ENCODE data around the gene MRPL27. TPM values are rescaled to one million over a fixed set of nuclear protein-coding genes. Genes with fewer than 3 reads are reported as not detected.
A peak's percentile ranks its signal among the peaks of the same experiment; 100 is the strongest.
"Not testable (repeated sequence)": the region's sequence is repeated elsewhere in the genome, so short reads cannot be mapped to it uniquely, and the experiment has no call there.

MRPL27 gene
- total RNA-seq, 2 experiments from 2014 or later, result 62.9 to 71.4 TPM

- Mint-ChIP-seq H3K4me1 (peaks cover 36% of the 10 kb centered on the region), H3K27ac (peak overlapping the region; percentile 92), H3K4me3 (peak overlapping the region; percentile 88), H3K27me3 (no peaks in the 10 kb centered on the region), H3K36me3 (ENCODE audit: low read depth) (no peaks in the 10 kb centered on the region), H3K9me3 (no peaks in the 10 kb centered on the region)
- DNase-seq, result no peak
- ChIA-PET POLR2A (no interaction called here), CTCF (interaction anchor here (0.7 to 5.5 kb wide), 3 partner anchors 15 to 1489 kb away, joined by 3 to 28 read pairs (median 14); partner anchors contain the start of gene LRRC59)
These were observed 25.7 kb downstream of the MRPL27 start for GRCh38 chr17:50347117-50347893.

- Mint-ChIP-seq H3K27ac (peak overlapping the region; percentile 92), H3K27me3 (no peaks in the 10 kb centered on the region), H3K36me3 (ENCODE audit: low read depth) (no peaks in the 10 kb centered on the region), H3K4me1 (peaks cover 35% of the 10 kb centered on the region), H3K9me3 (no peaks in the 10 kb centered on the region), H3K4me3 (peak overlapping the region; percentile 88)
- ChIA-PET CTCF (interaction anchor here (0.7 to 5.5 kb wide), 5 partner anchors 15 to 1488 kb away, joined by 3 to 28 read pairs (median 3); partner anchors contain the start of gene LRRC59), POLR2A (no interaction called here)
- DNase-seq, result peak; percentile 47
These were observed 26.5 kb downstream of the MRPL27 start for GRCh38 chr17:50346313-50347116.

GRCh38 chr17:50345432-50346312, 27.3 kb downstream of the MRPL27 start, which contains the start of gene XYLT2:
XYLT2 (plus strand) TSS chr17:50346126; CDS start chr17:50346141, 15 bp downstream.
- Mint-ChIP-seq H3K9me3 (no peaks in the 10 kb centered on the region), H3K27me3 (no peaks in the 10 kb centered on the region), H3K4me1 (peaks cover 35% of the 10 kb centered on the region), H3K36me3 (ENCODE audit: low read depth) (no peaks in the 10 kb centered on the region), H3K4me3 (peak within 1 kb of the TSS; percentile 88), H3K27ac (peak within 1 kb of the TSS; percentile 96)
- CTCF ChIA-PET, result interaction anchor here (0.5 to 5.5 kb wide), 6 partner anchors 14 to 184 kb away, joined by 3 to 28 read pairs (median 3); partner anchors contain the start of gene LRRC59
- POLR2A ChIA-PET, result no interaction called here
- DNase-seq, result peak; percentile 90

GRCh38 chr17:50344731-50345365, 28.1 kb downstream of the MRPL27 start:
- Mint-ChIP-seq H3K27ac (peak overlapping the region; percentile 77), H3K9me3 (no peaks in the 10 kb centered on the region), H3K4me3 (peak overlapping the region; percentile 70), H3K4me1 (peaks cover 35% of the 10 kb centered on the region), H3K36me3 (ENCODE audit: low read depth) (no peaks in the 10 kb centered on the region), H3K27me3 (no peaks in the 10 kb centered on the region)
- no peak for DNase-seq
- ChIA-PET CTCF (interaction anchor here (1.1 to 5.5 kb wide), 4 partner anchors 13 to 53 kb away, joined by 3 to 28 read pairs (median 10); partner anchors contain the start of gene LRRC59), POLR2A (no interaction called here)

- POLR2A ChIA-PET, result no interaction called here
- H3K4me3 Mint-ChIP-seq, result no peak overlapping the region
- no peaks in the 10 kb centered on the region for H3K27me3 Mint-ChIP-seq
- CTCF ChIA-PET, result interaction anchor here (1.1 to 1.3 kb wide), 2 partner anchors 15 to 58 kb away, joined by 3 read pairs; partner anchors contain the start of gene LRRC59
- H3K9me3 Mint-ChIP-seq, result peaks cover 6% of the 10 kb centered on the region
- no peak for DNase-seq
- no peak overlapping the region for H3K27ac Mint-ChIP-seq
- no peaks in the 10 kb centered on the region for H3K4me1 Mint-ChIP-seq
- peaks cover 2% of the 10 kb centered on the region for H3K36me3 Mint-ChIP-seq (ENCODE audit: low read depth)
These were observed 33.6 kb downstream of the MRPL27 start for GRCh38 chr17:50339381-50339780.

DNA sequence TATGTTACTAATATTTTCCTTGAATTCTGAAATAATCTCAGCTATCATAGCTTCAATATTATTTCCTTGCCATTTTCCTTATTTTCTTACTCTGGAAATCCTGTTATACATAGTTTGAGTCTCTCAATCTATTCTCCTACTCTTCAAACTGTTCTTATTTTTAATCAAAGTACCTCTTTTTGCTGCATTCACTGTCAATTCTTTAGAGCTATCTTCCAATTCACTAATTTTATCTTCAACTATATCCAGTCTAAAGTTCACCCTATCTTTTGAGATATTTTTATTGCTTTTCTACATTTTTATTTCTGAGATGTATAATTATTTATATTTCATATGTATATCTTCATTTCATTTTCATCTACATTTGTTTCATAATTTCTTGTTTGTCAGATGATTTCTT, 34.3 kb downstream of the MRPL27 start:
- Mint-ChIP-seq H3K36me3 (ENCODE audit: low read depth) (peaks cover 2% of the 10 kb centered on the region), H3K4me3 (no peak overlapping the region), H3K27me3 (no peaks in the 10 kb centered on the region), H3K27ac (no peak overlapping the region), H3K9me3 (peaks cover 6% of the 10 kb centered on the region), H3K4me1 (peaks cover 4% of the 10 kb centered on the region)
- CTCF ChIA-PET, result no interaction called here
- DNase-seq, result no peak
- POLR2A ChIA-PET, result no interaction called here

GRCh38 chr17:50337956-50338355, 35.0 kb downstream of the MRPL27 start:
- DNase-seq, result no peak
- peaks cover 8% of the 10 kb centered on the region for H3K4me1 Mint-ChIP-seq
- no peak overlapping the region for H3K27ac Mint-ChIP-seq
- H3K36me3 Mint-ChIP-seq (ENCODE audit: low read depth), result peaks cover 2% of the 10 kb centered on the region
- peaks cover 6% of the 10 kb centered on the region for H3K9me3 Mint-ChIP-seq
- no peaks in the 10 kb centered on the region for H3K27me3 Mint-ChIP-seq
- ChIA-PET CTCF (no interaction called here), POLR2A (no interaction called here)
- no peak overlapping the region for H3K4me3 Mint-ChIP-seq

- CTCF ChIA-PET, result interaction anchor here (1.1 to 1.2 kb wide), 2 partner anchors 16 to 134 kb away, joined by 3 to 4 read pairs; no protein-coding TSS in a partner anchor
- H3K9me3 Mint-ChIP-seq; H3K27me3 Mint-ChIP-seq; POLR2A ChIA-PET; H3K4me1 Mint-ChIP-seq; H3K4me3 Mint-ChIP-seq; H3K36me3 Mint-ChIP-seq (ENCODE audit: low read depth); DNase-seq: not testable (repeated sequence)
- peak overlapping the region; percentile 50 for H3K27ac Mint-ChIP-seq
These were observed 39.5 kb downstream of the MRPL27 start for GRCh38 chr17:50333291-50334057.

DNA sequence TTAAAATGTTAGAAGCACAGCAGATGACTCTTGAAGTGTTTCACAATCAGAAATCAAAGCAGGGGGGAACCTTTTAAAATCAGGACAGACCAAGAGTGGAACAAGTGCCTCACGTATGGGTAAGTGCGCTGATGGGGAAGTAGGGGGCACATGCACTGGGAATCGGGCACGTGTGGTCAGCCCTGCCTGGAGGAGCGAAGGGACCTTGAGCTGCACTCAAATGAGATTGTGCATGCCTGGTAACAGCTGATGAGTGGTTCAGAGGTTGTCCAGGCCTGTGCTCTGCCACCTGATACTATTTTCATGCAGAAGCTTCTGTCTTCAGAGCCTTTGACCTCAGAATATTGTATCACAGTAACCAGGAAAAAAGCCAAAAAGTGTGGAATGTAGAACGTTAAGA, 40.8 kb downstream of the MRPL27 start:
- Mint-ChIP-seq H3K4me1 (peaks cover 8% of the 10 kb centered on the region), H3K36me3 (ENCODE audit: low read depth) (no peaks in the 10 kb centered on the region), H3K27me3 (peaks cover 2% of the 10 kb centered on the region), H3K9me3 (no peaks in the 10 kb centered on the region), H3K27ac (no peak overlapping the region), H3K4me3 (no peak overlapping the region)
- POLR2A ChIA-PET, result no interaction called here
- CTCF ChIA-PET, result interaction anchor here (1.2 kb wide), 1 partner anchor 13 kb away, joined by 3 read pairs; no protein-coding TSS in a partner anchor
- no peak for DNase-seq

GRCh38 chr17:50331085-50331791, 41.7 kb downstream of the MRPL27 start:
- no peak for DNase-seq
- ChIA-PET CTCF (interaction anchor here (0.9 to 2.3 kb wide), 4 partner anchors 14 to 162 kb away, joined by 3 to 8 read pairs (median 4); no protein-coding TSS in a partner anchor), POLR2A (no interaction called here)
- no peak overlapping the region for H3K4me3 Mint-ChIP-seq
- no peak overlapping the region for H3K27ac Mint-ChIP-seq
- peaks cover 2% of the 10 kb centered on the region for H3K27me3 Mint-ChIP-seq
- H3K9me3 Mint-ChIP-seq, result no peaks in the 10 kb centered on the region
- no peaks in the 10 kb centered on the region for H3K36me3 Mint-ChIP-seq (ENCODE audit: low read depth)
- H3K4me1 Mint-ChIP-seq, result peaks cover 8% of the 10 kb centered on the region
